ENCODE data around the gene AKR1B15. TPM values are rescaled to one million over a fixed set of nuclear protein-coding genes. Genes with fewer than 3 reads are reported as not detected.

Gene AKR1B15
- total and polyA plus RNA-seq, 2 of the 4 experiments (the other 2 are of a cell fraction) = not detected

- TF ChIP-seq MXI1 (IDR thresholded peaks at IDR 0.05; ENCODE audit: borderline replicate concordance, low read depth, low read length) = no peak
- no peak for TF ChIP-seq CEBPB (IDR thresholded peaks at IDR 0.05; ENCODE audit: low read depth, low read length)
- no peak for TF ChIP-seq CHD1 (IDR thresholded peaks at IDR 0.05; ENCODE audit: low read depth, low read length)
- ATAC-seq (ENCODE audit: low read depth) = no peak
Observed at GRCh38 chr7:134574322-134574721, 25.4 kb downstream of the AKR1B15 start.

More at GRCh38 chr7:134574322-134574721, 25.4 kb downstream of the AKR1B15 start:
- Histone ChIP-seq H3K27ac (ENCODE audit: insufficient read depth, low read length) (no peak overlapping the region), H3K4me2 (ENCODE audit: low read depth, low read length) (no peak overlapping the region), H2BK5ac (ENCODE audit: low read depth, low read length, poor library complexity, severe bottlenecking) (no peak overlapping the region), H3K4me1 (ENCODE audit: control insufficient read depth, insufficient read depth, low read length) (no peaks in the 10 kb centered on the region), H2AK5ac (ENCODE audit: low read depth, low read length) (no peak overlapping the region), H4K20me1 (ENCODE audit: insufficient read depth, low read length) (no peaks in the 10 kb centered on the region), H2AK9ac (replicated peaks; ENCODE audit: low read depth, low read length, poor library complexity) (no peak overlapping the region), H3K9me1 (ENCODE audit: insufficient read depth, low read length) (no peaks in the 10 kb centered on the region), H3K9me3 (ENCODE audit: control insufficient read depth, insufficient read depth, low read length) (peaks cover 2% of the 10 kb centered on the region; the same call in 1 of the 2 replicates), H2BK20ac (ENCODE audit: low read depth, low read length) (no peak overlapping the region), H3K56ac (ENCODE audit: extremely low read depth, insufficient read depth, low read length) (no peak overlapping the region), H2AFZ (replicated peaks; ENCODE audit: low read length, poor library complexity) (no peak overlapping the region), H3K4me3 (ENCODE audit: insufficient read depth, low read depth, low read length) (no peak overlapping the region), H2BK120ac (ENCODE audit: low read depth, low read length) (no peak overlapping the region), H2BK15ac (ENCODE audit: low read depth, low read length) (no peak overlapping the region), H3K18ac (ENCODE audit: low read depth, low read length) (no peak overlapping the region), H3K9ac (ENCODE audit: low read depth, low read length) (no peak overlapping the region), H3K23ac (ENCODE audit: low read depth, low read length) (no peak overlapping the region), H4K5ac (ENCODE audit: low read depth, low read length) (no peak overlapping the region), H3K27me3 (ENCODE audit: control insufficient read depth, insufficient read depth, low read length) (peaks cover 20% of the 10 kb centered on the region), H3K79me1 (ENCODE audit: low read depth in 1 of 2, low read length in 2 of 2) (no peaks in the 10 kb centered on the region), H4K8ac (ENCODE audit: low read depth in 2 of 2, low read length in 2 of 2) (no peak overlapping the region), H4K91ac (ENCODE audit: insufficient read depth, low read depth, low read length) (no peak overlapping the region), H3K14ac (replicated peaks; ENCODE audit: low read depth, low read length) (no peak overlapping the region), H3K4ac (ENCODE audit: low read depth, low read length) (no peak overlapping the region), H3K36me3 (ENCODE audit: control insufficient read depth, insufficient read depth, low read length) (no peaks in the 10 kb centered on the region)
- no TSS peak for BruUV-seq (replicated peaks)
- ChIA-PET POLR2A (ENCODE audit: unreplicated experiment) (no interaction called here), CTCF (interaction anchor here (1.2 kb wide), 1 partner anchor 22 kb away, joined by 4 read pairs; no protein-coding TSS in a partner anchor)
- intact Hi-C loops (cut with micrococcal nuclease) = no loop called here
- no CpG with 5 or more reads among the region's 2 CpGs for WGBS, 2 experiments (ENCODE audit: extremely low coverage in 2 of 2, insufficient read length in 1 of 2)
- dilution Hi-C loops (cut with HindIII; ENCODE audit: low sequenced_read_pairs, unreplicated experiment) = no loop called here
- in situ Hi-C loops (cut with MboI; ENCODE audit: low sequenced_read_pairs) = no loop called here
- no peak for DNase-seq
